ENCODE results near the gene CTIF. TPM values are rescaled to one million over a fixed set of nuclear protein-coding genes. Genes with fewer than 3 reads are reported as not detected.

Gene CTIF
- total RNA-seq, 3 donors from 2014 or later: 13.2 to 50.3 (median 19.6) TPM

- ATAC-seq: no peak
- intact Hi-C loops (cut with DNase I, micrococcal nuclease): no loop called here
- peak in 1 of 3 donors; percentile 20 for DNase-seq
- Histone ChIP-seq H3K36me3 (ENCODE audit: low read depth) (no peaks in the 10 kb centered on the region), H3K4me3 (no peak overlapping the region), H3K4me1 (ENCODE audit: low read depth) (peaks cover 21% of the 10 kb centered on the region), H3K9me3 (no peaks in the 10 kb centered on the region)
- TF ChIP-seq CTCF (IDR thresholded peaks at IDR 0.05): no peak
These were observed 298.2 kb downstream of the CTIF start for GRCh38 chr18:48836806-48837615.

- no peak for TF ChIP-seq CTCF (IDR thresholded peaks at IDR 0.05)
- ATAC-seq (no peak), DNase-seq (peak in 2 of 3 donors; percentile 11 to 16)
- intact Hi-C loops (cut with DNase I, micrococcal nuclease): no loop called here
- Histone ChIP-seq H3K4me3 (no peak overlapping the region), H3K36me3 (ENCODE audit: low read depth) (no peaks in the 10 kb centered on the region), H3K9me3 (no peaks in the 10 kb centered on the region), H3K4me1 (ENCODE audit: low read depth) (peaks cover 21% of the 10 kb centered on the region)
These were observed 298.8 kb downstream of the CTIF start for GRCh38 chr18:48837676-48838075.

GRCh38 chr18:48838166-48838775 is 299.4 kb downstream of the CTIF start:
- Histone ChIP-seq H3K36me3 (ENCODE audit: low read depth) (no peaks in the 10 kb centered on the region), H3K4me3 (no peak overlapping the region), H3K9me3 (no peaks in the 10 kb centered on the region), H3K4me1 (ENCODE audit: low read depth) (peaks cover 15% of the 10 kb centered on the region)
- TF ChIP-seq CTCF (IDR thresholded peaks at IDR 0.05): no peak
- intact Hi-C loops (cut with DNase I, micrococcal nuclease): no loop called here
- ATAC-seq (no peak), DNase-seq (peak in 2 of 3 donors; percentile 5 to 16)

GRCh38 chr18:48838921-48839818 is 300.3 kb downstream of the CTIF start:
- TF ChIP-seq CTCF (IDR thresholded peaks at IDR 0.05): no peak
- no peaks in the 10 kb centered on the region for H3K36me3 ChIP-seq (ENCODE audit: low read depth)
- intact Hi-C loops (cut with DNase I, micrococcal nuclease): no loop called here
- ATAC-seq (no peak), DNase-seq (peak in 2 of 3 donors; percentile 18 to 52)
- no peak overlapping the region for H3K4me3 ChIP-seq
- peaks cover 10% of the 10 kb centered on the region for H3K4me1 ChIP-seq (ENCODE audit: low read depth)
- H3K9me3 ChIP-seq: no peaks in the 10 kb centered on the region

- TF ChIP-seq CTCF (IDR thresholded peaks at IDR 0.05): no peak
- Histone ChIP-seq H3K4me1 (ENCODE audit: low read depth) (peaks cover 6% of the 10 kb centered on the region), H3K36me3 (ENCODE audit: low read depth) (no peaks in the 10 kb centered on the region), H3K9me3 (no peaks in the 10 kb centered on the region), H3K4me3 (no peak overlapping the region)
- ATAC-seq (no peak), DNase-seq (peak in 2 of 3 donors; percentile 14 to 29)
- intact Hi-C loops (cut with DNase I, micrococcal nuclease): no loop called here
These were observed 301.1 kb downstream of the CTIF start for GRCh38 chr18:48839819-48840490.

All from mucosa of descending colon (tissue), 3 donors.